ENCODE data around the gene RAB36. TPM values are rescaled to one million over a fixed set of nuclear protein-coding genes. Genes with fewer than 3 reads are reported as not detected.

Gene RAB36
- polyA plus RNA-seq, 1 donor (not counting 4 experiments of a cell fraction or from before 2014, with no cell fraction given) = 1.9 TPM

- no peak for TF ChIP-seq EZH2 (IDR thresholded peaks at IDR 0.05; ENCODE audit: low read length)
- TF ChIP-seq, protein P1, sequence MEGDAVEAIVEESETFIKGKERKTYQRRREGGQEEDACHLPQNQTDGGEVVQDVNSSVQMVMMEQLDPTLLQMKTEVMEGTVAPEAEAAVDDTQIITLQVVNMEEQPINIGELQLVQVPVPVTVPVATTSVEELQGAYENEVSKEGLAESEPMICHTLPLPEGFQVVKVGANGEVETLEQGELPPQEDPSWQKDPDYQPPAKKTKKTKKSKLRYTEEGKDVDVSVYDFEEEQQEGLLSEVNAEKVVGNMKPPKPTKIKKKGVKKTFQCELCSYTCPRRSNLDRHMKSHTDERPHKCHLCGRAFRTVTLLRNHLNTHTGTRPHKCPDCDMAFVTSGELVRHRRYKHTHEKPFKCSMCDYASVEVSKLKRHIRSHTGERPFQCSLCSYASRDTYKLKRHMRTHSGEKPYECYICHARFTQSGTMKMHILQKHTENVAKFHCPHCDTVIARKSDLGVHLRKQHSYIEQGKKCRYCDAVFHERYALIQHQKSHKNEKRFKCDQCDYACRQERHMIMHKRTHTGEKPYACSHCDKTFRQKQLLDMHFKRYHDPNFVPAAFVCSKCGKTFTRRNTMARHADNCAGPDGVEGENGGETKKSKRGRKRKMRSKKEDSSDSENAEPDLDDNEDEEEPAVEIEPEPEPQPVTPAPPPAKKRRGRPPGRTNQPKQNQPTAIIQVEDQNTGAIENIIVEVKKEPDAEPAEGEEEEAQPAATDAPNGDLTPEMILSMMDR (optimal IDR thresholded peaks at IDR 0.05 in 1 of 3, IDR thresholded peaks at IDR 0.05 in 1 of 3, conservative IDR thresholded peaks at IDR 0.05 in 1 of 3; ENCODE audit: extremely low read depth in 1 of 3, insufficient read depth in 2 of 3, low read length in 3 of 3) = no peak
- dilution Hi-C loops (cut with MboI; ENCODE audit: extremely low pct_ligation_motif_present, low sequenced_read_pairs) = no loop called here
Measured at GRCh38 chr22:23100124-23100801, 45.0 kb upstream of the RAB36 start.

GRCh38 chr22:23101524-23101923, 43.8 kb upstream of the RAB36 start:
- no peaks in the 10 kb centered on the region for H3K9me3 ChIP-seq (ENCODE audit: control insufficient read depth, low read depth, low read length)
- H3K27ac ChIP-seq (ENCODE audit: control insufficient read depth, insufficient read depth, low read length) = no peak overlapping the region
- DNase-seq (ENCODE audit: low read depth, low spot score) (no peak), FAIRE-seq (no peak)
- dilution Hi-C loops (cut with MboI; ENCODE audit: extremely low pct_ligation_motif_present, low sequenced_read_pairs) = no loop called here
- H3K9ac ChIP-seq (ENCODE audit: control insufficient read depth, extremely low read depth, insufficient read depth, low read length) = no peak overlapping the region
- H3K4me3 ChIP-seq (ENCODE audit: control insufficient read depth in 2 of 3, extremely low read depth in 1 of 3, insufficient read depth in 2 of 3, low read depth in 1 of 3, low read length in 3 of 3) = no peak overlapping the region
- H3K4me1 ChIP-seq (ENCODE audit: control insufficient read depth, extremely low read depth, insufficient read depth, low read length) = no peaks in the 10 kb centered on the region
- H3K9me1 ChIP-seq (ENCODE audit: control insufficient read depth, extremely low read depth, insufficient read depth, low read length) = no peaks in the 10 kb centered on the region
- H2AFZ ChIP-seq (ENCODE audit: control insufficient read depth, low read length) = no peak overlapping the region
- H3K79me2 ChIP-seq (ENCODE audit: control insufficient read depth, insufficient read depth, low read length) = no peaks in the 10 kb centered on the region
- H3K36me3 ChIP-seq (ENCODE audit: control insufficient read depth in 2 of 2, extremely low read depth in 1 of 2, insufficient read depth in 2 of 2, low read length in 2 of 2) = no peaks in the 10 kb centered on the region
- no peaks in the 10 kb centered on the region for H3K27me3 ChIP-seq (ENCODE audit: control insufficient read depth, extremely low read depth, insufficient read depth, low read length)
- no peak overlapping the region for H3K4me2 ChIP-seq (ENCODE audit: control insufficient read depth, extremely low read depth, insufficient read depth, low read depth, low read length)
- TF ChIP-seq, protein P1 (optimal IDR thresholded peaks at IDR 0.05 in 1 of 3, IDR thresholded peaks at IDR 0.05 in 1 of 3, conservative IDR thresholded peaks at IDR 0.05 in 1 of 3; ENCODE audit: extremely low read depth in 1 of 3, insufficient read depth in 2 of 3, low read length in 3 of 3) = no peak
- no peak for TF ChIP-seq EZH2 (IDR thresholded peaks at IDR 0.05; ENCODE audit: low read length)
- no peaks in the 10 kb centered on the region for H4K20me1 ChIP-seq (ENCODE audit: control insufficient read depth, extremely low read depth, insufficient read depth, low read length)

More at GRCh38 chr22:23100124-23100801, 45.0 kb upstream of the RAB36 start:
- Histone ChIP-seq H3K27me3 (ENCODE audit: control insufficient read depth, extremely low read depth, insufficient read depth, low read length) (no peaks in the 10 kb centered on the region), H3K9me1 (ENCODE audit: control insufficient read depth, extremely low read depth, insufficient read depth, low read length) (no peaks in the 10 kb centered on the region), H3K79me2 (ENCODE audit: control insufficient read depth, insufficient read depth, low read length) (no peaks in the 10 kb centered on the region), H3K4me3 (ENCODE audit: control insufficient read depth in 2 of 3, extremely low read depth in 1 of 3, insufficient read depth in 2 of 3, low read depth in 1 of 3, low read length in 3 of 3) (no peak overlapping the region), H3K9ac (ENCODE audit: control insufficient read depth, extremely low read depth, insufficient read depth, low read length) (no peak overlapping the region), H3K4me1 (ENCODE audit: control insufficient read depth, extremely low read depth, insufficient read depth, low read length) (no peaks in the 10 kb centered on the region), H4K20me1 (ENCODE audit: control insufficient read depth, extremely low read depth, insufficient read depth, low read length) (no peaks in the 10 kb centered on the region), H3K9me3 (ENCODE audit: control insufficient read depth, low read depth, low read length) (no peaks in the 10 kb centered on the region), H3K36me3 (ENCODE audit: control insufficient read depth in 2 of 2, extremely low read depth in 1 of 2, insufficient read depth in 2 of 2, low read length in 2 of 2) (no peaks in the 10 kb centered on the region), H3K27ac (ENCODE audit: control insufficient read depth, insufficient read depth, low read length) (no peak overlapping the region), H3K4me2 (ENCODE audit: control insufficient read depth, extremely low read depth, insufficient read depth, low read depth, low read length) (no peak overlapping the region), H2AFZ (ENCODE audit: control insufficient read depth, low read length) (no peak overlapping the region)
- DNase-seq (ENCODE audit: low read depth, low spot score) (no peak), FAIRE-seq (no peak)

Data from keratinocyte (primary cell).